Activated CD8-positive, alpha-beta memory T cell treated with anti-CD3 and anti-CD28 coated beads, Interleukin-2, amount 50 U/mL, for 24 hours (primary cell): ENCODE measurements around the gene TMEM273.

Experiments used
- DNase-seq: peaks from one replicate; pipeline ENCODE4 v3.0.0-alpha.2; 2020; ENCODE audit errors: extremely low read depth

The TMEM273 gene, protein sequence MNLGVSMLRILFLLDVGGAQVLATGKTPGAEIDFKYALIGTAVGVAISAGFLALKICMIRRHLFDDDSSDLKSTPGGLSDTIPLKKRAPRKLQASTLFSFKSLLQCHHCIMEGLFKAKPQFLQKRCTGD

DNA sequence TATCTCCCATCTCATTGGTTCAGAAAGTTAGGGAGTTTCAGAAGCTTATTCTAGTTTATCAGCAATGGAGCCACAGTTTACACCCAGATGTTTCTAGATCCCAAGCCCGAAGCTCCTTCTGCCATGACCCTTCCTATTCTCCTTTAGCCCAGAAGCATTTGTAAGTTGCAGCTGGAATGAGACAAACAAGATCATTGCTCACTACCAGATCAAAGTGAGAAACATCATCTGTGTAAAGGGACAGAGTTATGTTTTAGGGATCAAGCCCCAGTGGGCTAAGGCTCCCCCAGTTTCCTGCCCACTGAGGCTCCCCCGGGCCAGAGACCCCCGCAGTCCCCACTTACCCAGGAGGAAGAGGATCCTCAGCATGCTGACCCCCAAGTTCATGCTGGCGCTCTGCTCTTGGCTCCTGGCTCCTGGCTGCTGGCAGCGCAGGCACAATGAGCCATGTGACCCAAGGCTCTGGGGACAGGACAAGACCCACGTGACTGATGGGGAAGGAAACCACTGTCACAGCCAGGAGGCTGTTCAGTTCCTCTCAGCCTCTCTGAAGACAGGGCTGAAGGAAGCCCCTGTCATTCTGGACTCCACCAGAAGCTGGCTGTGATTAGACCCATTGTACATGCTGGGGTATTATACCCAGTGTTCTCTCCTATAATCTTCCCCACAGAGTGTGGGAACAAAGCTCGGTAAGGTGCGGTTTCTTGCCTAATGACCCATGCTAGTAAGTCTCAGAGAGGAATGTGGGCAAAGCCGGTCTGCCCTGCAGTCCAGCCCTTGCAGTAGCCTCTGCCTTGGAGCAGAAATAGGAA lies at the start of gene TMEM273:
Gene TMEM273 (minus strand): TSS at position 442 of the 812 bp plus-strand sequence. CDS start 55 bp downstream, at position 387.
- DNase-seq = no peak

DNA sequence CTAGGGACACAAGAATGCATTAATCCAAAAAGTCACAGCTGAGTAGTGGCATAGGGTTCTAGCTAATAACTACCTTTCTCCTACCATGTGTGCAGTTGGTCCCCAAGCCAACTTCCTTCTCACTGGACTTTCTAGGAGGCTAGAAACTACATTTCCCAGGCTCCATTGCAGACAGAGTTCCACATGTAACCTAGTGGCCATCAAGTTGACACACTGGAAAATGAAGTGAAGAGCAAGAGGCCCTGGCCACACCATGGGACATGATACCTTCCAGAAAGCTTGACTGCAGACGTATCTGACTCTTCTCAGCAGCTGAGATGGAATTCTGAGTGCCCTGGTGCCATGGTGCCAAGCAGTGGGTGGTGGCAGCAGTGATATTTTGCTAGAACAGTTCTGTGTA lies 49.8 kb upstream of the TMEM273 start:
- DNase-seq = no peak

DNA sequence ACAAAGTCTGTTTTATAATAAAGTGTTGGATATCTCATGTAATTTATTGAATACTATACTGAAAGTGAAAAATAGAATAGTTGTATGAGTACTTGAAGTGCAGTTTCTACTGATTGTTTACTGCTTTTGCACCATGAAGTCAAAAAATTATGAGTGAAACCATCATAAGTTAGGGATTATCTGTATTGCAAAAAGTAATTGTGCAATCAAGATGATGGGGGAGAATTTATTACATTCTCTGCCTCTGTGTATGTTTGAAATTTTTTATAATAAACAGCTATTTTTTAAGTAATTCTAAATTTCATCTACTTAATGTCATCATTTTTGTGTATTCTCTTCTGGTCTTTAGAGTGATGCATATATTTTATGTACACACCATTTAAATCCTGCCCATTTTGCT lies 47.2 kb upstream of the TMEM273 start:
- DNase-seq = no peak

DNA sequence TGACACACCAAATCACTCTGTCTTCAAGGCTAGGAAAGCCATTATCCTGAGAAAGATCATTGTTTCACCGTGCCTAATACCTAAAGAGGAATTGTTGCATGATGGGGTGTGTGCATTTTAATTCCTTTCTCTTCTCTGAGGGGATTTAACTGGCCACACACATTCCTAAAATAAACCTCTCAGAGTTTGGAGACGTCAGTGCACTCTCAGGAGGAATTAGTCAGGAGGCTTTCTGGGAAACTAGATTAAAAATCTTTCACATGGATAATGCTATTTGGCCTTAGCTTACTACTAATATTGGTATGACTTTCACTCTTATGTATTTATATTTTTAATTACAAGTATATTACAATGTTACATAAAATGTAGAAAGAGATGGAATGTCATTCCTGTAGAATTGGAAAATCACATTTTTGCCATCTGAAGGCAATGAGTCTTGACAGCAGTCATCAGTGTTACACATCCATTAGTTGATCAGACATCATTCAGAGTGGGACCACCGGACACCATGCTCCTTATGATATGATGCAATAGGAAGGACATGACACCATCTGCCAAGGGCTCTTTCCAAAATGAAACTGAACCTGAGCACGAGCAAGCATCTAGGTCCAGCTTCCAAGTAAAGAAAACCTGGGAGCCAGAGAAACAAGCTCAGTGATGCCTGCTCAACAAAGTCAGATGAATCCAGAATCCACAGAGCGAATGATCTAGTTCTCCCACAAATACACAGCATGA lies 43.1 kb upstream of the TMEM273 start:
- DNase-seq = no peak

DNA sequence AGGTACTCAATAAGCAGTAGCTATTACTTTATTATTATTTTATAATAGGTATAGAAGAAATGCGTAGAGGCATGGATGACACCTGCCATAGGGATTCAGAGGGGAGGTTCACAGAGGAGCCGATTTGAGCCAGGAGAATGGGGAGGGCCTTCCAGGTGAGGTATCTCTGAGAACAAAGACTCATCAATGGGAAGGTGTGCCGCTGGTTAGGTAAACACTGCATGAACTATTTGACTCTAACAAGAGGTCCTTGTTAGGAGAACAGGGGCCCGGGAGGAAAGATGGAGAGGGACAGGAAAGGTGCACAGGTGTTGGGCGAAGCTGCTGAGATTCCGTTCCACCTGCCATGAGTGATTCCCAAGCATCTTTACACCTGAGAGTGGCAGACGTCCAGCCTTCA lies 41.8 kb upstream of the TMEM273 start:
- no peak for DNase-seq

DNA sequence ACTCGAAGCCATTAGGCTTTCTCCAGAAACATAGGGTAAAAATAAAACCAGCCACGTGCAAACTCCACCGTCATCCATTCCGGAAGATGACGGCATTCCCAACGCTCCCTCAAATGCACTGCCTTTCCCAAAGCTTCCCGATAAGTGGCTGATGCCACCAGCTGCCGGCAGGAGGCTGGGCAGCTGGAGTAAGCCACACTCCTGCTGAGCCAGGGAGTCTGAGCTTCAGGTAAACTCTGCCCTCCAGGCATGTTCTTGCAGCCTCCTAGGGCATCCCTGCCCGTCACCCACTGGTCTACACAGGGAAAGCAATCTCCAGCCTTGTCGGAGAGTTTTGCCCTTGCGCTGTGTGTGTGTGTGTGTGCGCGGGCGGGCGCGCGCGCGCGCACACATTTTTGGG lies 40.5 kb upstream of the TMEM273 start:
- DNase-seq = no peak

DNA sequence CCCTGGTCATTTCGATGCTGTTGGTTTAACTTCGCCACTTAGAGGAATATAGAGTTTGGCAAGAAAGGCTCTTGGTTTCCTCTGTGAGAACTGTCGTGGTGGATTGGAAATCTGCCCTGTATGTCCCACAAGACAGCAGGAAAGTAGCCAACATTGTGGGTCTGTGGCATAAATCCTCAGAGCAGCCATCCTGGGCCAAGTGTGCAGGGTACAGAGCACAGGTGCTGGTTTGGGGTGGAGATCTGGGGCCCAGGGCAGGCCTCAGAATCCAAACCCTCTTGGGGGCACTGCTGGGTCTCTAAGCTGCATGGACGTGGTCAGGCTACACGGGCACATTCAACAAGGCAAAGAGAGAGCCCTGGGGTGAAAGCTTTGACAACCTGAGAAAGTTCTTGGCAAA lies 39.2 kb upstream of the TMEM273 start:
- DNase-seq = no peak

DNA sequence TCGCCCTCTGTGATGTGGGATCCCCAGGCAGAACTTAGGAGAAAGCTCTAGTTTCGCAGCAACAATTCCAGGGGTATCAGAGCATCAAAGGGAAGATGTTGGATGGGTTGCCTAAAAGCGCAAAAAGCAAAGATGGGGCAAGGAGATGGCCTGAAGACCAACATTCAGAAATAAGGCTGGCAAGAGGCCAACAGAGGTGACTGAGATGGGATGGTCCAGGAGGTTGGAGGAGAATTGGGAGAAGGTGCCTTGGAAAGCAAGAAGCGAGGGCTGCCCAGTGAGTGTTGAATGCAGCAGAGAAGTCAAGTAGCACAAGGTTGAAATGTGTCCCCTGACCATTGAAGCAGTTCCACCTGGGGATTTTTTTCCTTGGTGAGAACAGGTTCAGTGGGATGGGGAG lies 38.4 kb upstream of the TMEM273 start:
- no peak for DNase-seq

DNA sequence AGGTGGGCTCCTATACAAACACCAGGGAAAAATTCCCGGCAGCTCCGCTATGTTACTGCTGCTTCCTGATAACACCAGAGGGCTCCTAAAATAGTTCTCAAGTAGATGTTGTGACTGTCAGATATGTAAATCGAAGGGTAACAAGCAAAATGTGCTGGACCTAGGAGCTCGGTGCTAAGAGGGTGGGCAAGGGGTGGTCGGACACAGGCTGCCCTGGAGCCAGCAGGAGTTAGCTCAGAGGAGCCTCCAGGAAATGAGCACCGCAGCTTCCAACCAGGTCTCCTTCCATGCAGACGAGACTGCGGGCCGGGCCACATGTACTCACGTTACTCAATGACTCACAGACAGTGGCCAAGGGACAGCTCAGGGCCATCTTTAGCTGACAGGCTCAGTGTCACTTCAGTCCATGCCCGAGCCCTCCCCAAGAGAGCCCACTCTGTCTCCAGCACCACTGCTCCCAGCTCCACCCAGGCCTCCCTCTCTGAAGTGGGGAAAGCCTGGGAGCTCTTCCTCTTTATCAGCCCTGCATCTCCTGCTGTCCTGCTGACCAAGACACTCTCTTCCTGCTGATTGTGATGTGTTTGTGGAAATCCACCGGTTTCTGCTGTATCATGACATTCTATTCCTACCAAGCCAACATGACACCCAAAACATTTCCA lies 37.2 kb upstream of the TMEM273 start:
- DNase-seq = no peak

DNA sequence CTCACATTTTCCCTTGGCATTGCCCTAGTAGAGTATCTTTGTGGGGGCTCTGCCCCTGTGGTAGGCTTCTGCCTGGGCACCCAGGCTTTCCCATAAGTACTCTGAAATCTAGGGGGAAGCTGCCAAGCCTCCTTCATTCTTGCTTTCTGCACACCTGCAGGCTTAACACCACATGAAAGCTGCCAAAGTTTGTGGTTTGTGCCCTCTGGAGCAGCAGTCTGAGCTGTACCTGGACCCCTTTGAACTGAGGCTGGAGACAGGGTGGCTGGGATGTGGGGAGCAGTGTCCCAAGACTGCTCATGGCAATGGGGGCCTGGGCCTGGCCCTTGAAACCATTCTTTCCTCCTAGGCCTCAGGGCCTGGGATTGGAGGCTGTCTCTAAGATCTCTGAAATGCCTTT lies 35.0 kb upstream of the TMEM273 start:
- DNase-seq = no peak

DNA sequence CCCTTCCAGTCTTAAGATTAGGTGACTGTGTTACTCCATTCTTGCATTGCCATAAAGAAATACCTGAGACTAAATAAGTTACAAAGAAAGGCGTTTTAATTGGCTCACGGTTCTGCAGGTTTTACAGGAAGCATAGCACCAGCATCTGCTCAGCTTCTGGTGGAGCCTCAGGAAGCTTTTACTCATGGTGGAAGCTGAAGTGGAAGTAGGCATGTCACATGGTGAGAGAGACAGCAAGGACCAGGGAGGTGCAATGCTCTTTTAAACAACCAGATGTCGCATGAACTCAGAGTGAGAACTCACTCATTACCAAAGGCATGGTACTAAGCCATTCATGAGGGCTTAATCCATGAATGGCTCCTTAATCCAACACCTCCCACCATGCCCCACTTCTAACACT lies 34.0 kb upstream of the TMEM273 start:
- no peak for DNase-seq

DNA sequence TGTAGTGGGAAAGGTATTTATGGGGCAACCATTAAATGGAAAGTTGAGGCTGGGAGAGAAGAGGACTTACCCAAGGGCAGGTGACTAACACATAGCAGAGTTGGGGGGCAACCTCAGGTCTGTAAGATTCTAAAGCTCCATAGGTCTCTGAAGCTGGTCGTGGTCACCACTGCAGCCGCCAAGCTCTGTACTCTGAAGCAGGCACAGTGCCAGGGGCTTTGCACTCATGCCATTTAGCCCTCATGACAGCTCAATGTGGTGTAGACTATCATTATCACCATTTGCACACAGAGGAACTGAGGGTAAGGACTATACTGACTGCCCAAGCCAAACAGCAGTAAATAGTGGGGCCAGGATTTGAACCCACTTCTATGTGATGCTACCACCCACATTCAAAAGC lies 32.5 kb upstream of the TMEM273 start:
- no peak for DNase-seq

DNA sequence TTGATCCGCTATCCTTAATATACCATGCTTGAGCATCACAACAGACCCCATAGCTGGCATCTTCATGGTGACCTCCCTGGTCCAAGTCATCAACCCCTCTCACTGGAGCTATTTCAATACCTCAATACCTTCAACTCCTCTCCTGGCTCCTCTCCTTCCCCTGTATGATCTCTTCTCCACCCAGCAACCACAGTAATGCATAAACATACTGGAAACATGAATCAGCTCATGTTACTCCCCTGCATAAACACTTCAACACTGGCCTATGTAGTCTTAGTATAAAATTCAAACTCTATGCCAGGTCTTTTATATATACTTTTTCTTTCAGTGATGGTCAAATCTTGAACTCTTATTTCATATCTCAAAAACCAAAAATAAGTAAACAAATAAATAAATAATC lies 31.8 kb upstream of the TMEM273 start:
- DNase-seq = no peak

DNA sequence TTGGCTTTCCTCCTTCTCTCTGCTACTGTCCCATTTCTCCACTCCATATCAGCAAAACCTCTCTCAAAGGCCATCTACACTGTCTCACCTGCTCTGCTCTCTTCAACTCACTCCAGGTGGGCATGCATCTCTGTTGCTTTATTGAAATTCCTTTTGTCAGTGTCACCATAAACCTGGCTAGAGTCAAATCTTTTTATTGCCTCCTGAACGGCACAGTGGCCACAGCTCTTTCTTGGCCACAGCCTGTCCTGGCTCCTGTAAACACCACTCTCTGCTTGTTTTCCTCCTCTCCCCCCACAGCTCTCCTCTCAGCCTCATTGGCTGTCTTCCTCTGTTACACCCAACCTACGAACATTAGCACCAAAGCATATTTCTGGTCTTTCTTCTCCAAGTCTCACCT lies 31.1 kb upstream of the TMEM273 start:
- no peak for DNase-seq

DNA sequence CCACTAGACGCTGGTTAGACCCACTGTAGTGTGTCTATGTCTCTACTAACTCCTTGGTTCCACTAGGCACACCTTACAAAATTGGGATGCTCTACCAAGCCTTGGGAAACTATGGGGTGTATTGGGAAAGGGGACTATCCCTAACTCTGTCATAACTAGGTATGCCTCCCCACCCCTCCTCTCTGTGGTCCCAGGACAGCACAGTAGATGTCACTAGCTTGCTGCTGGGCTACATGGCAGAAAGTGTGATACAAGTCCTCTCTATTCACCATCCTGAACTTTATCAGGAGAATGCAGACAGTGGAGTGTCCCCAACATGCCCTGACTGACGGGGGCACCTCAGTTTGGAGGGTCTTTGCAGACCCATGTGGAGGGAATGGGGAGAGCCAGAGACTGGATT lies 30.3 kb upstream of the TMEM273 start:
- no peak for DNase-seq

DNA sequence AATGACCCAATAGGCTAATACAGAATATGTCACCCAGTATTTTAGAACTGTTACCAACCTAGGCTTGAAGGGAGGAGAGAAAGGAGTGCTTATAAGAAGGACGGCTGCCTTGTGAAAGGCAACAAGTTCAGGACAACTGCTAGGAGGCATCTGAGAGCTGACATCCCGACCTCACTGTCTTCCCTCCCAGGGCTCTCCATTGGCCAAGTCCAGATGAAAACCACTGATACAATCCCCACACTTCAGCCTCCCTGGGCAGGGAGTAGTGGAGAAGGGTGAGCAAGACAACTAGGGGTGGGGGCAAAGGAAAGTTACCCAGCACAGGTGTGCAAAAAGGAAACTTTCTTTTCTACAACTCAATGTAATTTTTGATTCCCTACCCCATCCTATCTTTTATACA lies 29.5 kb upstream of the TMEM273 start:
- DNase-seq = no peak

DNA sequence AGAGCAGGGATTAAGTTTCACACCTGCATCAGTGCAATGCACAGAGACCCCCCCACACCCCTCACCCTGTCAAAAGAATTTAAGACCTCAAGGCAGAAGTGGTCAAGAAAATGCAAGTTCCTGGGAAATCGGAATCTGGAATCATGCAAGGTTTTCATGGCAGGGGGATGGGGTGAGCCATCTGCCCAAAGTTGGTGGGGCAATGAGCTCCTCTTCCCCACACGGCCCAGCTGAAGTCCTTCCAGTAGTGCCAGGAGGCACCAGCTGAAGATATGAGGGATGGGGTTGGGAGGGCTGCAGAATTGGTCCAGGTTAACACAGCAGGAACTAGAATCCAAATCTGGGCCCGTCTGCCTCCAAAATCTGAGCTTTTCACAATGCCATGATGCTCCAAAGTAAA lies 25.0 kb upstream of the TMEM273 start:
- DNase-seq = no peak

DNA sequence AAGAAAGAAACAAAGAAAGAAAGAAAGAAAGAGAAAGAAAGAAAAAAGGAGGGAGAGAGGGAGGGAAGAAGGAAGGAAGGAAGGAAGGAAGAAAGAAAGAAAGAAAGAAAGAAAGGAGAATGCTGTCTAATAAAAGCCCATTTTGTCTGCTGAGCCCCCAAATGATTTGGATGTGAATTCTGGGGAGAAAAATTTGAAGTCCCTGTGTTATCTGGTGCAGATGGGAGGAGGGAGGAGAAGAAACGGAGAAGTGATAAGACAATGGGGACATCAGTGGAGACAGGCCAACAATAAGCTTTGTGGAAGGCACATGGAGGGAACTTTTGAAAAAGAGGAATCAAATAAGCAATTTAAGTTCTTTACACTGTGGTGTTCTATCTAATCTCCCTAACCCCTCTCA lies 24.6 kb upstream of the TMEM273 start:
- no peak for DNase-seq

DNA sequence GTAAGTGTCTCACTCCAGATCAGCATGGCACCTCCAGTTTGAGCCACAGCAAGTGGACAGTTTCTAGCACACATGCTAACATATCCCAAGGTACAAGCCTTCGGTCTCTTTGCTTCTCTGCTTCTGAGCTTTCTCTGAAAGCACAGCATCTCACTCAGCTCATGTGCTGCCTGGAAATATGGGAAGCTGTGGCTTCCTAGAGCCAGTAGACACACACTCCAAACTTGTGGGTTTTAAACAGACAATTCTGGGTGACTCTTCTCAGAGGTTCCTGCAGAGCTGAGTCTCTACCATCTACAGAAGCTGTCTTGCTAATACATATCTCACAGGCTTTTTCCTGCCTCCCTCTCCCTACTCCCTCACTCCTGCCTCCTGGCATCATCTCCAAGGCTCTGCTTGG lies 23.9 kb upstream of the TMEM273 start:
- no peak for DNase-seq

DNA sequence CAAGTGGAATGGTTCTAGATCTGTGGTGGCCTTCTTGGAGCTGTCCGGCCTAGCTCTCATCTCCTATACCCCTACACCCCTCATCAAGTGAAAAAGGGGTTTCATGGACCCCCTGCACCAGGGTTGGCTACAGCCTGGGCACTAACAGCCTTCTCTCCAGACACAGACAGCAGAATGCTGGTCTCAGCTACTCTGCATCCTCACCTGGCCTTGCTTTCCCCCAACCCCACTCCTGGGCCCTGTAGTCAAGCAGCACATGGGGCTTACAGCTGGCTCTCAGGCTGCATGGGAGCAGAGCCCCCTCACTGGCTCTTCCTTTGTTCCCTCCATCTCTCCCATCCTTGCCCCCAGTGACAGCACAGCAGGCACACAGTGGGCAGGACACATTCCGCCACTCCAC lies 20.8 kb upstream of the TMEM273 start:
- DNase-seq = no peak

DNA sequence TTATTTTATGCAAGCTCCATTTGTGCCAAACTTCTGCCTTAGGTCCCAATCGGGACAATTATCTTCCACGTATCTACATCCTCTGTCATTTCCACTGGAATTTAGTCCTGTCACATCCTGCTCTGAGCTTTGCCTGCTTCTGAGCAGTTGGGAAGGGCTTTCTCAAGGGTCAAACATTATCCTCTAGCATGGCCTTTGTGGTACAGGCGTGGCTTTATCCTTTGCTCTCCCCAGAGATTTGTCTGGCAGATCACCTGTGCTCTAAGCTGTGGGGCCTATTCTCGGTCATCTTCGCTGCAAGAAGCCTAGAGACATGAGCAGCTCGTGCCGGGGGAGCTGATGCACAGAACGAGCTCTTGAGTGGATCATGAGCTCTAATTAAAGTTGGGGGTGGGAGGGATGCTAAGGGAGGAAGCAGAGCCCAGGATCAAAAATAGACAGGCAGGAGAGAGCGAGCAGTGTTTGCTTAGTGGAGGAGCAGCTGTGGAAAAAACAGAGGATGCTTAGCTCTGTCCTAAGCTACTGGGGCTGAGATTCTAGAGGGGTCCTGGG lies 19.8 kb upstream of the TMEM273 start:
- no peak for DNase-seq

DNA sequence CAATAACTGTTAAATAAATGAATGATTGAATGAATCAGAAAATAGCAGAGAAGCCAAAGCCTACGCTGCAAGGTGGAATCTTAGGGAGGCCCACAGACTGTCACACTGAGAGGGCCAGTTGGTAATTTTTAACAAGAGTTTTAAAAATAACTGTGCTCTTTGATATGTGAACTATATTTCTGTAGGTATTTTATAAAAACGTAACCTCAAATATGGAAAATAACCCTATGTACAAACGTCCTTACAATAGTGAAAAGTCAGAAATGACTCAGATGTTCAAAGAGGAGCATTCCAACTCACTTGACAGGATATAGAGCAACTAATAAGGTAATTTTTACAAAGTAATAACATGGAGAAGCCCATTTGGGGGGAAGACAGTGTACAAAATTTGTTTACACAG lies 18.9 kb upstream of the TMEM273 start:
- no peak for DNase-seq
